ENCODE results near the gene CACNG3.
"Not testable (repeated sequence)": the region's sequence is repeated elsewhere in the genome, so short reads cannot be mapped to it uniquely, and the experiment has no call there.

The CACNG3 gene

GRCh38 chr16:24279982-24280515 is 23.9 kb downstream of the CACNG3 start:
- DNase-seq = no peak

GRCh38 chr16:24281466-24281865 is 25.3 kb downstream of the CACNG3 start:
- no peak for DNase-seq

- no peak for DNase-seq
These were observed 26.0 kb downstream of the CACNG3 start for GRCh38 chr16:24282141-24282540.

GRCh38 chr16:24286741-24287405 is 30.7 kb downstream of the CACNG3 start:
- DNase-seq = no peak

GRCh38 chr16:24288516-24288915 is 32.4 kb downstream of the CACNG3 start:
- no peak for DNase-seq

GRCh38 chr16:24289166-24289700 is 33.1 kb downstream of the CACNG3 start:
- DNase-seq = no peak

- no peak for DNase-seq
These were observed 35.8 kb downstream of the CACNG3 start for GRCh38 chr16:24291932-24292331.

- DNase-seq = no peak
These were observed 38.0 kb downstream of the CACNG3 start for GRCh38 chr16:24294131-24294530.

GRCh38 chr16:24297375-24297774 is 41.2 kb downstream of the CACNG3 start:
- DNase-seq = no peak

GRCh38 chr16:24298548-24299167 is 42.5 kb downstream of the CACNG3 start:
- no peak for DNase-seq

GRCh38 chr16:24300750-24301149 is 44.6 kb downstream of the CACNG3 start:
- not testable (repeated sequence) for DNase-seq

- no peak for DNase-seq
These were observed 46.5 kb downstream of the CACNG3 start for GRCh38 chr16:24302636-24303035.

GRCh38 chr16:24308200-24308599 is 52.1 kb downstream of the CACNG3 start:
- no peak for DNase-seq

GRCh38 chr16:24309258-24310142 is 53.4 kb downstream of the CACNG3 start:
- no peak for DNase-seq

GRCh38 chr16:24315343-24315742 is 59.2 kb downstream of the CACNG3 start:
- no peak for DNase-seq

GRCh38 chr16:24318680-24319079 is 62.5 kb downstream of the CACNG3 start:
- DNase-seq = no peak

- DNase-seq = no peak
These were observed 63.1 kb downstream of the CACNG3 start for GRCh38 chr16:24319126-24319814.

- DNase-seq = no peak
These were observed 66.0 kb downstream of the CACNG3 start for GRCh38 chr16:24322106-24322505.

- no peak for DNase-seq
These were observed 68.3 kb downstream of the CACNG3 start for GRCh38 chr16:24324421-24324820.

- DNase-seq = no peak
These were observed 72.8 kb downstream of the CACNG3 start for GRCh38 chr16:24328835-24329452.

- no peak for DNase-seq
These were observed 76.0 kb downstream of the CACNG3 start for GRCh38 chr16:24332178-24332577.

- DNase-seq = no peak
These were observed 76.5 kb downstream of the CACNG3 start for GRCh38 chr16:24332582-24333090.

Measured in NCI-H446 (cell line).